Upper lobe of right lung (tissue), 1 donor: Measurements from ENCODE around the gene CHD2. TPM values are rescaled to one million over a fixed set of nuclear protein-coding genes. Genes with fewer than 3 reads are reported as not detected.
A peak's percentile ranks its signal among the peaks of the same experiment; 100 is the strongest.

Experiments used
- ATAC-seq: fragments of 200-7000 bp; cut with Tn5 transposase; one replicate; pipeline ENCODE4 v1.9.1; 2020; ENCODE audit warnings: mild to moderate bottlenecking, moderate library complexity
- DNase-seq: peaks from one replicate; pipeline ENCODE4 v3.0.0-alpha.2; 2020
- H3K27ac ChIP-seq: fragments of 200-600 bp; one replicate; pipeline ENCODE4 v1.8.0; 2022
- H3K27me3 ChIP-seq: fragments of 200-600 bp; one replicate; pipeline ENCODE4 v1.8.0; 2022; ENCODE audit warnings: mild to moderate bottlenecking
- H3K36me3 ChIP-seq: fragments of 200-600 bp; one replicate; pipeline ENCODE4 v1.8.0; 2022
- H3K4me1 ChIP-seq: fragments of 200-600 bp; one replicate; pipeline ENCODE4 v1.8.0; 2022
- H3K4me3 ChIP-seq: fragments of 200-600 bp; one replicate; pipeline ENCODE4 v1.8.0; 2022; ENCODE audit warnings: mild to moderate bottlenecking
- H3K9me3 ChIP-seq: fragments of 200-600 bp; one replicate; pipeline ENCODE4 v1.8.0; 2022
- CTCF ChIP-seq: fragments of 200-600 bp; IDR thresholded peaks from one replicate; pipeline ENCODE4 v1.8.0; 2022; ENCODE audit warnings: antibody characterized with exemption
- intact Hi-C: fragments of 100-400 bp; cut with DNase I; formaldehyde crosslinking; loops from one replicate; pipeline ENCODE4 v1.11.0; 2022
- total RNA-seq: library from RNA; stranded (reverse); fragmentation: NEBNext Ultra II Directional; extraction: Animal tissue kit (Norgen Biotek cat#: 25700); gene quantifications from one replicate; pipeline ENCODE4 v1.2.1, GENCODE V29; 2021
- donor health status: DM: no; HTN: yes; CAD: no; lungs with severe emphysema.

CHD2 gene
- total RNA-seq, 1 donor from 2014 or later, result 161 TPM

- DNase-seq (no peak), ATAC-seq (peak; percentile 67)
- Histone ChIP-seq H3K27me3 (no peaks in the 10 kb centered on the region), H3K4me1 (no peaks in the 10 kb centered on the region), H3K4me3 (no peak overlapping the region), H3K36me3 (peaks cover 92% of the 10 kb centered on the region), H3K9me3 (no peaks in the 10 kb centered on the region), H3K27ac (peak overlapping the region; percentile 17)
- peak; percentile 18 for TF ChIP-seq CTCF
- intact Hi-C loops, result no loop called here
Observed at GRCh38 chr15:92968926-92969651, 69.0 kb downstream of the CHD2 start.

- peaks cover 97% of the 10 kb centered on the region for H3K36me3 ChIP-seq
- intact Hi-C loops, result no loop called here
- ATAC-seq, result no peak
Observed at GRCh38 chr15:92970656-92971055, 70.5 kb downstream of the CHD2 start.

GRCh38 chr15:92971081-92971480 lies 71.0 kb downstream of the CHD2 start:
- Histone ChIP-seq H3K9me3 (no peaks in the 10 kb centered on the region), H3K4me3 (no peak overlapping the region), H3K36me3 (peaks cover 97% of the 10 kb centered on the region), H3K27me3 (no peaks in the 10 kb centered on the region), H3K4me1 (no peaks in the 10 kb centered on the region), H3K27ac (no peak overlapping the region)
- intact Hi-C loops, result no loop called here
- no peak for ATAC-seq
- no peak for TF ChIP-seq CTCF
- no peak for DNase-seq

More at GRCh38 chr15:92970656-92971055, 70.5 kb downstream of the CHD2 start:
- H3K9me3 ChIP-seq, result no peaks in the 10 kb centered on the region
- H3K4me1 ChIP-seq, result no peaks in the 10 kb centered on the region
- no peak overlapping the region for H3K27ac ChIP-seq
- H3K4me3 ChIP-seq, result no peak overlapping the region
- no peak for DNase-seq
- H3K27me3 ChIP-seq, result no peaks in the 10 kb centered on the region
- no peak for TF ChIP-seq CTCF

- no peaks in the 10 kb centered on the region for H3K4me1 ChIP-seq
- no peak overlapping the region for H3K27ac ChIP-seq
- H3K36me3 ChIP-seq, result peaks cover 97% of the 10 kb centered on the region
- H3K27me3 ChIP-seq, result no peaks in the 10 kb centered on the region
- intact Hi-C loops, result no loop called here
- DNase-seq (no peak), ATAC-seq (no peak)
- no peak for TF ChIP-seq CTCF
- H3K4me3 ChIP-seq, result no peak overlapping the region
- H3K9me3 ChIP-seq, result no peaks in the 10 kb centered on the region
Observed at GRCh38 chr15:92971713-92972112, 71.6 kb downstream of the CHD2 start.

- no peaks in the 10 kb centered on the region for H3K4me1 ChIP-seq
- peaks cover 97% of the 10 kb centered on the region for H3K36me3 ChIP-seq
- no peak overlapping the region for H3K4me3 ChIP-seq
- no peak for TF ChIP-seq CTCF
- no peaks in the 10 kb centered on the region for H3K9me3 ChIP-seq
- ATAC-seq, result no peak
- intact Hi-C loops, result no loop called here
- DNase-seq, result no peak
- no peaks in the 10 kb centered on the region for H3K27me3 ChIP-seq
- no peak overlapping the region for H3K27ac ChIP-seq
Observed at GRCh38 chr15:92974183-92974915, 74.2 kb downstream of the CHD2 start.
